Tibial nerve (tissue), 4 donors: ENCODE data around the gene NHEJ1.
"Not testable (repeated sequence)": the region's sequence is repeated elsewhere in the genome, so short reads cannot be mapped to it uniquely, and the experiment has no call there.

Experiments
- CTCF ChIP-seq, 5 experiments: fragments of 200-600 bp in 3 of 5; fragments of 450-650 bp in 2 of 5; sonication (generic) in 3 of 5; IDR thresholded peaks; one replicate each; pipeline ENCODE4 v1.5.1; 2016 to 2019; ENCODE audit warnings: antibody characterized with exemption in 5 of 5, mild to moderate bottlenecking in 3 of 5, moderate library complexity in 2 of 5
- EP300 ChIP-seq, 2 donors: sonication (generic); formaldehyde crosslinking; IDR thresholded peaks; one replicate each; pipeline ENCODE4 v1.6.1; 2017; ENCODE audit warnings: antibody characterized with exemption in 2 of 2, mild to moderate bottlenecking in 1 of 2
- POLR2A ChIP-seq, 2 donors: fragments of 450-650 bp; IDR thresholded peaks; one replicate each; pipeline ENCODE4 v1.6.1; 2017; ENCODE audit warnings: antibody characterized with exemption in 2 of 2, mild to moderate bottlenecking in 2 of 2, moderate library complexity in 2 of 2

- not testable (repeated sequence) for TF ChIP-seq CTCF, EP300, POLR2A (IDR thresholded peaks at IDR 0.05)
Measured at GRCh38 chr2:219200502-219201326, 40.1 kb upstream of the NHEJ1 start.
